ENCODE measurements around the gene SOX1. TPM values are rescaled to one million over a fixed set of nuclear protein-coding genes. Genes with fewer than 3 reads are reported as not detected.

SOX1 gene
- total and polyA plus RNA-seq, 2 experiments from 2014 or later = 0.11 TPM; not detected in 1

GRCh38 chr13:112062072-112062567 is 4.8 kb upstream of the SOX1 start:
- Histone ChIP-seq H4K20me1 (ENCODE audit: insufficient read depth, poor library complexity, severe bottlenecking) (no peaks in the 10 kb centered on the region), H2AFZ (no peak overlapping the region), H3K9me2 (replicated peaks; ENCODE audit: insufficient read depth) (no peaks in the 10 kb centered on the region), H3K4me3 (no peak overlapping the region), H3K36me3 (replicated peaks; ENCODE audit: insufficient read depth, low read depth) (no peaks in the 10 kb centered on the region), H3K27ac (no peak overlapping the region), H3K9me3 (ENCODE audit: low read depth) (no peaks in the 10 kb centered on the region), H3K27me3 (peaks cover 98% of the 10 kb centered on the region), H3K4me2 (no peak overlapping the region), H3K4me1 (ENCODE audit: insufficient read depth) (no peaks in the 10 kb centered on the region), H3K79me2 (no peaks in the 10 kb centered on the region)
- TF ChIP-seq EZH2 (IDR thresholded peaks at IDR 0.05; ENCODE audit: borderline replicate concordance) = peak; percentile 23
- TF ChIP-seq, protein P1, sequence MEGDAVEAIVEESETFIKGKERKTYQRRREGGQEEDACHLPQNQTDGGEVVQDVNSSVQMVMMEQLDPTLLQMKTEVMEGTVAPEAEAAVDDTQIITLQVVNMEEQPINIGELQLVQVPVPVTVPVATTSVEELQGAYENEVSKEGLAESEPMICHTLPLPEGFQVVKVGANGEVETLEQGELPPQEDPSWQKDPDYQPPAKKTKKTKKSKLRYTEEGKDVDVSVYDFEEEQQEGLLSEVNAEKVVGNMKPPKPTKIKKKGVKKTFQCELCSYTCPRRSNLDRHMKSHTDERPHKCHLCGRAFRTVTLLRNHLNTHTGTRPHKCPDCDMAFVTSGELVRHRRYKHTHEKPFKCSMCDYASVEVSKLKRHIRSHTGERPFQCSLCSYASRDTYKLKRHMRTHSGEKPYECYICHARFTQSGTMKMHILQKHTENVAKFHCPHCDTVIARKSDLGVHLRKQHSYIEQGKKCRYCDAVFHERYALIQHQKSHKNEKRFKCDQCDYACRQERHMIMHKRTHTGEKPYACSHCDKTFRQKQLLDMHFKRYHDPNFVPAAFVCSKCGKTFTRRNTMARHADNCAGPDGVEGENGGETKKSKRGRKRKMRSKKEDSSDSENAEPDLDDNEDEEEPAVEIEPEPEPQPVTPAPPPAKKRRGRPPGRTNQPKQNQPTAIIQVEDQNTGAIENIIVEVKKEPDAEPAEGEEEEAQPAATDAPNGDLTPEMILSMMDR (IDR thresholded peaks at IDR 0.05; ENCODE audit: poor library complexity) = no peak
- 7% methylated on average over 25 of the region's 25 CpGs for WGBS (ENCODE audit: low lambda C conversion rate, missing lambda C conversion rate)
- no peak for DNase-seq (ENCODE audit: low spot score)

DNA sequence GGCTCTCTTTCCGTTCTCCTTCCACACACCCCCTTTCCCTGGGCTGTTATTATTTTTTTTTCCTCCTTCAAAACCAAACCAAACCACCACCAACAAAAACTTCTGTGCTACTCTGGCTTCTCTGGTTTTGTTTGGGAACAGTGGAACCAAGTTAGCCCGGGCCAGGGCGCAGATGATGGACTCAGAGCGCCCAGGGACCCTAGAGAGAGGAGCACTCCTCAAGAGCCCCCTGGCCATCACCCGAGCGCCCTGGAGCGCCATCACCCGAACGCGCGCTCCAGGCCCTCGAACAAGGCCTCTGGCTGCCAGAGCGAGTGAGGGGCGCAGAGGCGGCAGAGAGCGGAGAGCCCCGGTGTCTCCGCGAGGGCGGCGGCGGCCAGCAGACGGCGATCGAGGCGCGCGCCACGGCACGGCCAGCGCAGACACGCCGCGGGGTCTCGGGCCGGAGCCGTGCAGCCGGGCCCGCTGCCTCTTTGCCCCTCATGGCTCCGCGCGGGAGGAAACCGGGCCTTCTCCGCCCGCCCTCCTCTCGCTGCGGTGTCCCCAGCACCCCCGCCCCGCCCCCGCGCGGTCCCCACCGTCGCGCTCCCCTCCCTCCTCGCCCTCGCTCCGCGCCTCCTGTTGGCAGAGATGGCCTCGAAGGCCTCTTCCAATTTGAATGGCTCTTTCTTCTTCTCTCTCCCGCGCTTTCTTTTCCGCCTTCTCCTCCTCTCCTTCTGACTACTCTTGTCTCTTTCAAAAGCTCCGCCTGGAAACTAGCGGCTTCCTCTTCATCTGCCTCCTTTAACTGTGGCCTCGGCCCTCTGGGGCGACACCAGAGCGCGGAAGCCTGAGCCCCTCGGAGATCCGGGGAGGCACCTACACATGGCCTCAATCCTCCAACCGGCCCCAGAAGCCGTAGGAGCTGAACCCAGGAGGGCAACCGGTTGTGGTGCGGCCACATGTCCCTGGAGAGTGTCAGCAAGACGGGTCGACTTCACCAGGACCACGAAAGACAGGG is 4.1 kb upstream of the SOX1 start:
- Histone ChIP-seq H3K4me3 (no peak overlapping the region), H3K4me2 (peak overlapping the region; percentile 72), H3K36me3 (replicated peaks; ENCODE audit: insufficient read depth, low read depth) (no peaks in the 10 kb centered on the region), H2AFZ (no peak overlapping the region), H3K79me2 (no peaks in the 10 kb centered on the region), H3K9me3 (ENCODE audit: low read depth) (no peaks in the 10 kb centered on the region), H3K27ac (no peak overlapping the region), H3K4me1 (ENCODE audit: insufficient read depth) (no peaks in the 10 kb centered on the region), H3K27me3 (peaks cover 94% of the 10 kb centered on the region), H4K20me1 (ENCODE audit: insufficient read depth, poor library complexity, severe bottlenecking) (no peaks in the 10 kb centered on the region), H3K9me2 (replicated peaks; ENCODE audit: insufficient read depth) (no peaks in the 10 kb centered on the region)
- no peak for DNase-seq (ENCODE audit: low spot score)
- WGBS (ENCODE audit: low lambda C conversion rate, missing lambda C conversion rate) = 4% methylated on average over 37 of the region's 78 CpGs
- peak; percentile 86 for TF ChIP-seq EZH2phosphoT487 (IDR thresholded peaks at IDR 0.05; ENCODE audit: low read depth, severe bottlenecking, unreplicated experiment)
- TF ChIP-seq, protein P1 (IDR thresholded peaks at IDR 0.05; ENCODE audit: poor library complexity) = peak; percentile 42
- TF ChIP-seq EZH2 (IDR thresholded peaks at IDR 0.05; ENCODE audit: borderline replicate concordance) = no peak

DNA sequence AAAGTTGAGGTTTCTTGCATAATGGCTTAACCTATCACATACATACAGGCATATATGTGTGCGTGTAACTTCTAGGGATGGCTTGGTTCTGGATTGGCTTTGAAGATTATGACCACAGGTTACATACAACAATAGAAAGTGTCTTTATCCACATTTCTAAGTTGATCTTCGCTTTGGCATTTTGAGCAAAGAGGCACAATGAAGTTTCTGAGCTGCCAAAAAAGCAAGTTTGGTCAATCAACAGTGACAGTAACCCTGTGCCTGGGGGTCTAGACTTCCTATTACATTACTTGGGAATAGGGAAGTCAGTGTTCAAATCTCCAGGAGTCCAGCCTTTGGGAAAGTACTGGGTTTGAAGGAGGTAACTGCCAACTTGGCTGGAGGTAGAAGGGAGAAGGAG is 3.1 kb upstream of the SOX1 start:
- Histone ChIP-seq H4K20me1 (ENCODE audit: insufficient read depth, poor library complexity, severe bottlenecking) (no peaks in the 10 kb centered on the region), H3K9me2 (replicated peaks; ENCODE audit: insufficient read depth) (no peaks in the 10 kb centered on the region), H3K79me2 (no peaks in the 10 kb centered on the region), H3K27ac (no peak overlapping the region), H3K9me3 (ENCODE audit: low read depth) (no peaks in the 10 kb centered on the region), H3K4me3 (no peak overlapping the region), H2AFZ (no peak overlapping the region), H3K36me3 (replicated peaks; ENCODE audit: insufficient read depth, low read depth) (no peaks in the 10 kb centered on the region), H3K4me2 (no peak overlapping the region), H3K27me3 (peaks cover 88% of the 10 kb centered on the region), H3K4me1 (ENCODE audit: insufficient read depth) (no peaks in the 10 kb centered on the region)
- DNase-seq (ENCODE audit: low spot score) = no peak
- 26% methylated on average over 2 of the region's 2 CpGs for WGBS (ENCODE audit: low lambda C conversion rate, missing lambda C conversion rate)
- TF ChIP-seq EZH2phosphoT487 (IDR thresholded peaks at IDR 0.05; ENCODE audit: low read depth, severe bottlenecking, unreplicated experiment) = peak; percentile 31
- TF ChIP-seq, protein P1 (IDR thresholded peaks at IDR 0.05; ENCODE audit: poor library complexity) = no peak

Measured in hepatocyte (in vitro differentiated cells).